GM06990 (cell line): ENCODE measurements around the gene ABR.

Experiments used
- DNase-seq: peaks from one replicate; pipeline ENCODE4 v3.0.0-alpha.2; 2011; ENCODE audit not compliant: insufficient read length; ENCODE audit errors: extremely low read depth
- H3K27me3 ChIP-seq: replicated peaks from 2 replicates; pipeline ENCODE4 v1.6.0; 2011; ENCODE audit warnings: low read length; ENCODE audit not compliant: control insufficient read depth, insufficient read depth
- H3K36me3 ChIP-seq: 2 replicates; pipeline ENCODE4 v1.5.1; 2011; ENCODE audit warnings: low read length; ENCODE audit not compliant: control insufficient read depth, insufficient read depth
- H3K4me3 ChIP-seq: replicated peaks from 2 replicates; pipeline ENCODE4 v1.5.1; 2011; ENCODE audit warnings: low read depth, mild to moderate bottlenecking, control low read depth, low read length
- CTCF ChIP-seq: IDR thresholded peaks from 2 replicates; pipeline ENCODE4 v1.5.1; 2011; ENCODE audit warnings: low read length, control low read depth, mild to moderate bottlenecking, inconsistent platforms; ENCODE audit not compliant: insufficient read depth, poor library complexity, severe bottlenecking

The ABR gene

GRCh38 chr17:1120596-1121441, 59.0 kb downstream of the ABR start:
- Histone ChIP-seq H3K27me3 (no peaks in the 10 kb centered on the region), H3K36me3 (peaks cover 6% of the 10 kb centered on the region), H3K4me3 (no peak overlapping the region)
- no peak for TF ChIP-seq CTCF
- no peak for DNase-seq

GRCh38 chr17:1119924-1120323, 59.9 kb downstream of the ABR start:
- no peak for DNase-seq
- Histone ChIP-seq H3K36me3 (peaks cover 6% of the 10 kb centered on the region), H3K4me3 (no peak overlapping the region), H3K27me3 (no peaks in the 10 kb centered on the region)
- TF ChIP-seq CTCF: no peak

- no peaks in the 10 kb centered on the region for H3K27me3 ChIP-seq
- TF ChIP-seq CTCF: no peak
- no peak for DNase-seq
- no peak overlapping the region for H3K4me3 ChIP-seq
- peaks cover 3% of the 10 kb centered on the region for H3K36me3 ChIP-seq
These were observed 63.2 kb downstream of the ABR start for GRCh38 chr17:1116602-1117001.

- Histone ChIP-seq H3K4me3 (no peak overlapping the region), H3K36me3 (no peaks in the 10 kb centered on the region), H3K27me3 (no peaks in the 10 kb centered on the region)
- DNase-seq: no peak
- no peak for TF ChIP-seq CTCF
These were observed 66.9 kb downstream of the ABR start for GRCh38 chr17:1112875-1113274.

- H3K27me3 ChIP-seq: no peaks in the 10 kb centered on the region
- H3K4me3 ChIP-seq: no peak overlapping the region
- no peaks in the 10 kb centered on the region; the same call in 1 of the 2 replicates for H3K36me3 ChIP-seq
- no peak for DNase-seq
- no peak for TF ChIP-seq CTCF
These were observed 68.0 kb downstream of the ABR start for GRCh38 chr17:1111599-1112443.
